Transverse colon (tissue), 4 donors: Measurements from ENCODE around the gene ZBTB8OS. TPM values are rescaled to one million over a fixed set of nuclear protein-coding genes. Genes with fewer than 3 reads are reported as not detected.

ENCODE experiments used
- DNase-seq: peaks from one replicate; pipeline ENCODE4 v3.0.0-alpha.2; 2019
- H3K27ac ChIP-seq, 4 donors: fragments of 200-600 bp; sonication (generic); 2 replicates each; pipeline ENCODE4 v1.5.1; 2016 to 2018; ENCODE audit warnings: inconsistent platforms in 4 of 4
- H3K27me3 ChIP-seq: fragments of 200-600 bp; sonication (generic); 2 replicates; pipeline ENCODE4 v1.5.1; 2017; ENCODE audit warnings: inconsistent platforms
- H3K36me3 ChIP-seq, 4 donors: fragments of 200-600 bp; sonication (generic); 2 replicates each; pipeline ENCODE4 v1.5.1; 2017 to 2019; ENCODE audit warnings: inconsistent platforms in 4 of 4
- H3K4me1 ChIP-seq, 4 donors: fragments of 200-600 bp; sonication (generic); 2 replicates each; pipeline ENCODE4 v1.5.1; 2017 to 2020; ENCODE audit warnings: inconsistent platforms in 4 of 4
- H3K4me3 ChIP-seq, 4 donors: fragments of 200-600 bp; sonication (generic); 1 replicate in 1 of 4; 2 replicates in 3 of 4; pipeline versions ENCODE4 v1.5.1 to v1.6.1; 2017 to 2019; ENCODE audit warnings: inconsistent platforms in 4 of 4
- H3K9me3 ChIP-seq, 2 donors: fragments of 200-600 bp; sonication (generic); 2 replicates each; pipeline ENCODE4 v1.5.1; 2017 to 2019; ENCODE audit warnings: inconsistent platforms in 2 of 2
- EP300 ChIP-seq: sonication (generic); formaldehyde crosslinking; IDR thresholded peaks from one replicate; pipeline ENCODE4 v1.6.1; 2017; ENCODE audit warnings: antibody characterized with exemption, low read depth
- POLR2A ChIP-seq: fragments of 450-650 bp; IDR thresholded peaks from one replicate; pipeline ENCODE4 v1.6.1; 2016; ENCODE audit warnings: antibody characterized with exemption, mild to moderate bottlenecking, moderate library complexity
- POLR2AphosphoS5 ChIP-seq, 3 donors: sonication (generic); formaldehyde crosslinking; IDR thresholded peaks; one replicate each; pipeline ENCODE4 v1.6.1; 2016; ENCODE audit warnings: antibody characterized with exemption in 3 of 3
- WGBS, 2 donors: methylation state at CpG; one replicate each; pipeline ENCODE4 v1.1.5; 2018; ENCODE audit warnings: low coverage in 1 of 2; 5-methylcytosine and 5-hydroxymethylcytosine counted together
- in situ Hi-C, 4 donors: fragments of 200-750 bp; cut with MboI; loops; one replicate each; pipeline versions ENCODE4 v1.15.0 to v1.15.1; 2017; ENCODE audit warnings: low sequenced_read_pairs in 3 of 4, low pct_ligation_motif_present in 1 of 4, low pct_unique_long_range_greater_than_20kb in 1 of 4
- intact Hi-C: fragments of 100-400 bp; cut with DNase I; formaldehyde crosslinking; loops from one replicate; pipeline ENCODE4 v1.15.1; 2023; ENCODE audit warnings: low total_unique reads
- total RNA-seq, 4 donors: library from RNA; depleted of rRNA; stranded (reverse); fragments of >200 nt; gene quantifications; one replicate each; pipeline ENCODE4 v1.1.0, GENCODE V29; 2016
- TF ChIP-seq, protein P1 (sequence below), 5 experiments: fragments of 200-600 bp in 3 of 5; fragments of 450-650 bp in 2 of 5; sonication (generic) in 3 of 5; IDR thresholded peaks; 1 replicate in 2 of 5; 2 replicates in 3 of 5; pipeline ENCODE4 v1.5.1; 2016 to 2017; ENCODE audit warnings: antibody characterized with exemption in 5 of 5, inconsistent platforms in 3 of 5, mild to moderate bottlenecking in 2 of 5, moderate library complexity in 1 of 5

Gene ZBTB8OS
- total RNA-seq, 4 donors from 2014 or later: 3.4 to 72.9 (median 34.5) TPM

- H3K4me3 ChIP-seq: no peak overlapping the region
- TF ChIP-seq POLR2AphosphoS5 (IDR thresholded peaks at IDR 0.05) (no peak), POLR2A (no peak), EP300 (no peak)
- TF ChIP-seq, protein P1, sequence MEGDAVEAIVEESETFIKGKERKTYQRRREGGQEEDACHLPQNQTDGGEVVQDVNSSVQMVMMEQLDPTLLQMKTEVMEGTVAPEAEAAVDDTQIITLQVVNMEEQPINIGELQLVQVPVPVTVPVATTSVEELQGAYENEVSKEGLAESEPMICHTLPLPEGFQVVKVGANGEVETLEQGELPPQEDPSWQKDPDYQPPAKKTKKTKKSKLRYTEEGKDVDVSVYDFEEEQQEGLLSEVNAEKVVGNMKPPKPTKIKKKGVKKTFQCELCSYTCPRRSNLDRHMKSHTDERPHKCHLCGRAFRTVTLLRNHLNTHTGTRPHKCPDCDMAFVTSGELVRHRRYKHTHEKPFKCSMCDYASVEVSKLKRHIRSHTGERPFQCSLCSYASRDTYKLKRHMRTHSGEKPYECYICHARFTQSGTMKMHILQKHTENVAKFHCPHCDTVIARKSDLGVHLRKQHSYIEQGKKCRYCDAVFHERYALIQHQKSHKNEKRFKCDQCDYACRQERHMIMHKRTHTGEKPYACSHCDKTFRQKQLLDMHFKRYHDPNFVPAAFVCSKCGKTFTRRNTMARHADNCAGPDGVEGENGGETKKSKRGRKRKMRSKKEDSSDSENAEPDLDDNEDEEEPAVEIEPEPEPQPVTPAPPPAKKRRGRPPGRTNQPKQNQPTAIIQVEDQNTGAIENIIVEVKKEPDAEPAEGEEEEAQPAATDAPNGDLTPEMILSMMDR (IDR thresholded peaks at IDR 0.05): no peak
- no peaks in the 10 kb centered on the region for H3K9me3 ChIP-seq
- H3K36me3 ChIP-seq: no peaks in the 10 kb centered on the region
- 82 to 86% methylated on average over 2 of the region's 2 CpGs for WGBS, 2 donors
- no peaks in the 10 kb centered on the region for H3K4me1 ChIP-seq
- no peak for DNase-seq
- no peak overlapping the region for H3K27ac ChIP-seq
- H3K27me3 ChIP-seq: no peaks in the 10 kb centered on the region
- intact Hi-C loops: no loop called here
- in situ Hi-C loops: no loop called here
Observed at GRCh38 chr1:32622205-32622604, 28.1 kb downstream of the ZBTB8OS start.

GRCh38 chr1:32619701-32620485 is 30.5 kb downstream of the ZBTB8OS start:
- Histone ChIP-seq H3K4me1 (no peaks in the 10 kb centered on the region), H3K9me3 (no peaks in the 10 kb centered on the region), H3K27me3 (no peaks in the 10 kb centered on the region), H3K27ac (no peak overlapping the region), H3K4me3 (no peak overlapping the region), H3K36me3 (no peaks in the 10 kb centered on the region)
- intact Hi-C loops (no loop called here), in situ Hi-C loops (no loop called here)
- 61 to 64% methylated on average over 4 to 5 of the region's 5 CpGs for WGBS, 2 donors
- no peak for TF ChIP-seq POLR2A
- no peak for TF ChIP-seq EP300
- TF ChIP-seq POLR2AphosphoS5 (IDR thresholded peaks at IDR 0.05): no peak
- TF ChIP-seq, protein P1 (IDR thresholded peaks at IDR 0.05): no peak
- no peak for DNase-seq

DNA sequence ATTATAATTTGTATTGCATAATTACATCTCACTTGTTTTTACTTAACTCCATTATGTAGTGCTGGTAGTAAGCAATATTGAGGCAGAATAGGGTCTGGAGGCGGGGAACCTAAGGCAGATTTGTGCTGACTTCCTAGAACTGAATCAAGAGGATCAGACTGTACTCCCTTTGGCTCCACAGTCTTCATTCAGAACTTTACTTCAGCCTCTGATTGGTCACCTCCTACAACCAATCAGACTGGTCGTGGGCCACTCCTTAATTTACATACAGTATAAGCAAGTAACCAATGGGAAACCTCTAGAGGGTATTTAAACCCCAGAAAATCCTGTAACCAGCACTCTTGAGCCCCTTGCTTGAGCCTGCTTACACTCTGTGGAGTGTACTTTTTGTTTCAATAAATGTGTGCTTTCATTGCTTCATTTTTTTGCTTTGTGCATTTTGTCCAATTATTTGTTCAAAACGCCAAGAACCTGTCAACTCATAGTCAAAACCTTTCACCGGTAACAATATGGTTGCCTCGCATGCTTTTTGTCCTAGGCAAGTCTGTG is 31.6 kb downstream of the ZBTB8OS start:
- no peaks in the 10 kb centered on the region for H3K27me3 ChIP-seq
- no peak overlapping the region for H3K4me3 ChIP-seq
- H3K9me3 ChIP-seq: no peaks in the 10 kb centered on the region
- intact Hi-C loops (no loop called here), in situ Hi-C loops (no loop called here)
- no peaks in the 10 kb centered on the region for H3K36me3 ChIP-seq
- 96 to 100% methylated on average over 3 to 5 of the region's 5 CpGs for WGBS, 2 donors
- H3K27ac ChIP-seq: no peak overlapping the region
- DNase-seq: no peak
- TF ChIP-seq POLR2AphosphoS5 (IDR thresholded peaks at IDR 0.05) (no peak), EP300 (no peak)
- TF ChIP-seq, protein P1 (IDR thresholded peaks at IDR 0.05): no peak
- H3K4me1 ChIP-seq: no peaks in the 10 kb centered on the region

- H3K9me3 ChIP-seq: no peaks in the 10 kb centered on the region
- no peak for DNase-seq
- 60 to 87% methylated on average over 1 to 5 of the region's 5 CpGs for WGBS, 2 donors
- in situ Hi-C loops: no loop called here
- intact Hi-C loops: no loop called here
- H3K4me1 ChIP-seq: peaks cover 0 to 13% (median 5%) of the 10 kb centered on the region in 4 donors
- TF ChIP-seq, protein P1 (IDR thresholded peaks at IDR 0.05): no peak
- TF ChIP-seq EP300 (no peak), POLR2A (no peak), POLR2AphosphoS5 (IDR thresholded peaks at IDR 0.05) (no peak)
- no peak overlapping the region for H3K27ac ChIP-seq
- H3K36me3 ChIP-seq: no peaks in the 10 kb centered on the region
- H3K27me3 ChIP-seq: no peaks in the 10 kb centered on the region
- no peak overlapping the region for H3K4me3 ChIP-seq
Observed at GRCh38 chr1:32613472-32613871, 36.9 kb downstream of the ZBTB8OS start.
